Stimulated activated CD4-positive, alpha-beta T cell treated with anti-CD3 and anti-CD28 coated beads, Interleukin-4, amount 100 ng/mL, for 48 hours (primary cell): ENCODE measurements around the gene PTPRK.

Experiments used
- DNase-seq, 2 donors: peaks; one replicate each; pipeline ENCODE4 v3.0.0-alpha.2; 2020; ENCODE audit warnings: low read depth in 2 of 2

PTPRK gene

GRCh38 chr6:128246472-128247260 is 273.7 kb downstream of the PTPRK start:
- DNase-seq = no peak

DNA sequence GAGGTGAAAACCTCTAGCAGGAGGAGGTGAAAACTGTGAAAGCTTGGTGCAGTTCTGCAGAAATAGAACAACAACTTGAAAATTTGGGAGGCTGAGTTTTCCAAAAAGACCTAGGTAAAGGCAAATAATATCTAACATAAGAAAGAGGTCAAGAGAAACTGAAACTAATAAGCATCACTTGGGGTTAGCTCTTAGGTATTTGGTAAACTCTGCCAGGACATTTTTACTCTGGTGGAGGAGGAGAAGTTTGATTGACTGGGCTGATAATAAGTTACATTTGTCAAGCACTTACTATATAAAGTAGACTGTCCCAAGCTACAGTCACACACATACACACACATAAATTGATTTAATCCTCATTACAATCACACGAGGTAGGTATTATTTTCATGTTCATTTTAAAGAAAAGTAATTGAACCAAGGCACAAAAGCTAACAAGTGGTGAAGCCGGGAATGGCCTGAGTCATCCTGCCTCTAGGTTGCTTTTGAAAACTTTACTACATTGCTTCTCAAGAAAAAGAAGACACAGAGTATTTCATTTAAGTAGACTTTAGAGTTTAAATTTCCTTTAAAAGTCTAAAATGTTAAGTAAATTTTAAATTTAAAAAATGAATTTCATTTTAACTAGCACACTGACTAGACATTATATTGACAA is 275.5 kb downstream of the PTPRK start:
- DNase-seq = no peak

GRCh38 chr6:128242765-128243403 is 277.5 kb downstream of the PTPRK start:
- no peak for DNase-seq

- no peak for DNase-seq
Measured at GRCh38 chr6:128241216-128241615, 279.2 kb downstream of the PTPRK start.

- no peak for DNase-seq
Measured at GRCh38 chr6:128240024-128240428, 280.4 kb downstream of the PTPRK start.

- no peak for DNase-seq
Measured at GRCh38 chr6:128239146-128239545, 281.3 kb downstream of the PTPRK start.

GRCh38 chr6:128238225-128238624 is 282.2 kb downstream of the PTPRK start:
- DNase-seq = no peak

DNA sequence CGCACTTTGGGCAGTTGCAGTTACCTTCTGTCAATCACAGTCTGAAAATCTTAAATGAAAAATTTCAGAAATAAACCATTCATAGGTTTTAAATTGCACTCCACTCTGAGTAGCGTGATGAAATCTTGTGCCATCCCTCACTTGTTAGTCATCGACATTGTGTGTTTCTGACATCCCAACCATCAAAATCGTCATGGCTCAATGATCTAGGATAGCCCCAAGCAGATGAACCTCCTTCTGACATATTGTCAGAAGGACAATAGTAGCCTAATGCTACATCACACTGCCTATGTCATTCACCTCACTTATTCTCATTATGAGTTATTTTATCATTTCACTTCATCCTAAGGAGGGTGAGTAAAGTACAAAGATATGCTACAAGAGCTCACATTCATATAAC is 284.8 kb downstream of the PTPRK start:
- no peak for DNase-seq

DNA sequence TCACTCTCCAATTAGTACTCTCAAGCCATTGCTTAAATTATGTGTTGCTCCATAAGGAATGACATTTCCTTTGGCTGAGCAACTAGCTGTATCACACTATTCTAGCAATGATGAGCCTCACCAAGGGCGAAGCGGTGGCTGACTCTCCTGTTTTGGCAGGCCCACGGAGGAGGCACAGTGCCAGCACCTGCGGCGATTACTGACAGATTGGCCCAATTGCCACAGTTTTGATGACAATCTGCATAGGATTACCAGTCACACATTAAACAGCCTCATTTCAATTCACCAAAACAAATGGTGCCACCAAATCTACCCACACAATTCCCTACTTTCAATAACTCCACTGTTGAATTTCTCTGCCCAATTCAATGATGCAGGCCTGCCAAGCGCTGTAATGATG is 286.9 kb downstream of the PTPRK start:
- DNase-seq = no peak

DNA sequence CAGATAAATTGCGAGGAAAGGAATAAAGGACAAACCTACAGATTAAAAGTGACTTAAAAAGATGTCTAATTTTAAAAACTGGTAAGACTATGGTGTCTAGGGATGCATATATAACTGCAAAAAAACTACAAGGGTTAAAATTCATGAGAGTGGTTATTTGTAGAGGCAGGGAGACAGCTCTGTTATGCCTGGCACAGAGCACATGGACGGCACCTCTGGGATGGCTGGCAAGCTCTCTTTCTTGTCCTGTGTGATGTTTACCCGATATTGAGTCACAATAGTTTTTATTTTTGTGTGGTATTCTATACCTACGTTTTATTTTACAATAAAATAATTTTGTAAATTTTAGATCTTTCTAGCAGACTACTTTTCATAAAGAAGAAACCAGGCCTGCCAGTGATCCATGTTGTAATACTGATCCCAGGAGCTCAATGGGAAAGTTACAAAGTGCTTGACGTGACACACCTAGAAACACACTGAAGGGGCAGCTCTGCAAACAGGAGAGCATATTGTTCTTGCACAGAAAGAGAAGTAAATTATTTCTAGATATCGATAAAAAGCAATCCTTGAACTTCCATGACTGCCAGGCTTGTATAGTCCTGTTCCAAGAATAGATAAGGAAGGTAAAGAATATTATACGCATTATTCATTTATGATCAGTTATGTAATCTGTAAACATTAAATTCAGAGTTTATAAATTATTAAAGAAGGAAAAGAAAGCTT is 290.0 kb downstream of the PTPRK start:
- no peak for DNase-seq

DNA sequence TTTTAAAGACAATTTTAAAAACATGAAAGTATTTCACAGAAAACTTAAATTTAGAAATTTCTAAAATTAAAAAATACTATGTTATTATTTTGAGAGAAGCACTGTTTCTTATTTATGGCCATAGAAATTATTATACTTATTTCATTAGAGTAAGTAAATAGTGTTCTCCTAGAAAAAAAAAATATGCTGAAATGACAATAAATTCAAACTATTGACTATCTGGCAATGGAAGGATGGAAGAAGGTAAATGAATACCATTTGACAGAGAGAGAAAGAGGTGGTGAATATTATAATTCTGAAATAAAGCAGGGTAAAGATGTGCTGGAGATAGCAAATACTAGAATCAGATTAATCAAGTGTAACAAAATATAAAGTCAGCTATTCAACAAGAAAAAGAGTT is 294.8 kb downstream of the PTPRK start:
- DNase-seq = no peak

DNA sequence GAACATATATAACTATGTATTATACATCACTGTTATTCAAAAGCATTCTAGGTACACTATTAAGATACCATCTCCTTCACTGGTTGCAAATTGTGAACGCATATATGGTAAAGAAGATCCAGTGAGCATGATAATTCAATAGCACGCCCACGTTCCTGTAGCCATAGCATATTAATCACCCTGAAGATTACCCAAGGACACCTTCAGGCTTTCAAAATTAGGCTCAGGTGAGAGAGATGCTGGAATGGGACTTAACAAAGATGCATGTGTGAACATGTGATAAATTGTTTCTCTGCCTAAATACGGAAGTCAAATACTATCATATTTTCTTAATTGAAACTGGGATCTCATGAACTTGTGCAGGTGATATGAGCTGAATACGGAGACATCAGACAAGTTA is 303.5 kb downstream of the PTPRK start:
- DNase-seq = no peak

GRCh38 chr6:128209771-128210170 is 310.6 kb downstream of the PTPRK start:
- DNase-seq = no peak

DNA sequence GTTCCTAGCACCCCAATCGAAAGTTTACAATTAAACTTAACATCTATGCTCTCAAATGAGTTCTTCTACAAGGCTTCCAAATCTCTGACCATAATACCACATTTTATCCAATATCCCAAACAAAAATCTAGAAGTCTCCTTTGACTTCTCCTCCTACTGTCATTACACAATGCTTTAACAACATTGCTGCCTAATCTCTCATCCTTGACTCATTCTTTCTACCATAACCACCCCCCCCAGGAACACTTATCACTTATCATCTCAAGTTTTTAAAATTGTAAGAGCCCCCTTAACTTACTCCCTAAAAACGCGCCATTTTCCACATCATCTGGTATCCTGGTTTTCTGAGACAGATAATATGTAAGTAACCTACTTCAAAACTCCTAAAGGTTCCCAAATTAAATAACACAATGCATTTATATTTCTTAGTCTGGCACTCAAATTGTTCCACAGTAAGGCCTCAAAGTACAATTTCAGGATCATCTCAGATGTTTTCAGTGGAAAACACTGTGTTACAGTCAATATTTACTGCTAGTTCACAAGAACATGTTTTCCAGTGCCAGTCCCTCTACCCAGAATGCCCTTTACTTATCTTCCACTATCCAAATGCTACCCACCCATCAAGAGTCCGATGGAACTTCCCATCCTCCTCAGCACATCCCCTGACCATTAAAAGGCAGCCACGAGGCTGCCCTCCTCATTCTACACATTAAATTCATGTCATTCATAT is 311.4 kb downstream of the PTPRK start:
- DNase-seq = no peak

GRCh38 chr6:128208078-128208477 is 312.3 kb downstream of the PTPRK start:
- DNase-seq = no peak

GRCh38 chr6:128206610-128207426 is 313.6 kb downstream of the PTPRK start:
- DNase-seq = no peak

GRCh38 chr6:128204616-128205015 is 315.8 kb downstream of the PTPRK start:
- DNase-seq = no peak

DNA sequence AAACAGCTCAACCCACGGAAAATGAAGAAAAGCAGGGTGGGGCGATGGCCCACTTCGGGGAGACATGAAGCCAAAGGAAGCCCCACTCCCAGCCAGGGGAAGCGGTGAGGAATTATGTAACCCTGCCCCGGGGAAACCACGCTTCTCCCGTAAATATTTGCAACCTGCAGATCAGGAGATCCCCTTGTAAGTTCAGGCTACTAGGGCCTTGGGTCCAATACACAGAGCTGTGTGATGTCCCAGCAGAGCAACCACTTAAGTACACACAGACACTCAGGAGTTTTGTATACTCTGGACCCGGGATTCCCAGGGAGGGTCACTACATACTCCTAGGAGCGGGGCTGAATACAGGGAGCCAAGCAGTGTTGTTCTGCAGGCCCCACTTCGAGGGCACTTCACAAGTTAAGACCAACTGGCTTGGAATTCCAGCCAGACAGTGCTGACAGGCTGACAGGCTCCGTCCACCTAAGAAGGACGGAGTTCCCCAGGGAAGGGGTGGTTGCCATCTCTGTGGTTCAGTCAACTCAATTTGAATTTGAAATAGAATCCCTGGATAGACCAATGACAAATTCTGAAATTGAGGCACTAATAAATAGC is 318.1 kb downstream of the PTPRK start:
- no peak for DNase-seq

DNA sequence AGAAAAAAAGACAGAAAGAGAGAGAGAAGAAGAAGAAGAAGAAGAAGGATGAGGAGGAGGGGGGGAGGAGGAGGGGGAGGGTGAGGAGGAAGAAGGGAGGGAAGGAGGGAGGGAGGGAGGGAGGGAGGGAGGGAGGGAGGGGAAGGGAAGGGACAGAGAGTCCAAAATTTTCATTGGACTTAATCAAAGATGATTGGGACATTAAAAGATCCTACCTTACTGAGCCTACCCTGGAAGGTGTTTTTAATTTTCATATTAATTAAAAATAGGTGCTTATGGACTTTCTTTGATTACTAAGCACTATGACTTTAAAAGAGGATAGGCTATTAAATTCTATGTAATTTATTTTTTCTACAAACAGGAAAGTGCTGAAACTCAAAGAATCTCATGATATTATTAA is 319.6 kb downstream of the PTPRK start:
- DNase-seq = no peak

- no peak for DNase-seq
Measured at GRCh38 chr6:128199461-128199860, 320.9 kb downstream of the PTPRK start.
